ENCODE results near the gene COL6A2.

The COL6A2 gene

DNA sequence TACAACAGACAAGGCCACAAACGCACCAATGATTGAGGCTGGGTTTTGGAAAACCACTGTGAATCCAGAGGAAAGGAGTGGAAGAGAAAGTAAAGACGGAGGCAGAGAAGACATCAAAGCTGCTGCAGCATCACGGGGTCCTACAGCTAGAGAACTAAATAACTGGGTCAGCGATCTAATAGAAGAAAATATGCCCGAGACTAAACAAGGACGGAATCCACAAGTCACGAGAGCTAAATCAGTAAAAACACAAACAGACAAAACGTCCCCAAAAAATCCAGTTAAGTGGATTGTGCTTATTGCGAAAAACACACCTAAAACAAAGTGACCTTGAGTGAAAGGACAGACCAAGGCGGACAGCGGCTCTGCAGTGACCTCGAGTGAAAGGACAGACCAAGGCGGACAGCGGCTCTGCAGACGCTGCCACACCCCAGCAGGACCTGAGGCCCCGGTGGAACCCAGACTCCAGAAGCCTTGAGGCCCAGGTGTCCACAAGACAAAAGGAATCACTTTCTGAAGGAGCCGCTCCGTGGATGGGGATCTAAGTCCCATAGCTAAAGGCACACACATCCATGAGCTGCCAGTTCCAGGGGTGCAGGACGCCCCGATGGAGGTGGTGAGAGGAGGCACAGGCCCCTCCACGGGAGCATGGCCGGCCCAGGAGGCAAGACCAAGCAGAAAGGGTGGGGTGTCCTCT lies 51.4 kb downstream of the COL6A2 start:
- H3K9me3 ChIP-seq (ENCODE audit: control extremely low read depth in 1 of 5, control insufficient read depth in 4 of 5, insufficient read depth in 2 of 5, low read depth in 1 of 5, low read length in 4 of 5): no peaks in the 10 kb centered on the region
- ChIA-PET CTCF (interaction anchor here (1.7 kb wide), 1 partner anchor 9 kb away, joined by 5 read pairs; no protein-coding TSS in a partner anchor), POLR2A (no interaction called here)
- no peaks in the 10 kb centered on the region for H3K36me3 ChIP-seq (ENCODE audit: control insufficient read depth in 4 of 4, insufficient read depth in 4 of 4, low read length in 3 of 4)
- peaks cover 0 to 9% (median 5%) of the 10 kb centered on the region in 4 experiments for H3K4me1 ChIP-seq (ENCODE audit: control extremely low read depth in 1 of 4, control insufficient read depth in 4 of 4, insufficient read depth in 4 of 4, low read length in 3 of 4)
- no peaks in the 10 kb centered on the region for H3K27me3 ChIP-seq (replicated peaks in 2 of 5; ENCODE audit: control insufficient read depth in 4 of 5, insufficient read depth in 5 of 5, low read length in 4 of 5)
- H3K4me3 ChIP-seq (ENCODE audit: control insufficient read depth in 1 of 7, extremely low read depth in 1 of 7, insufficient read depth in 4 of 7, low read depth in 2 of 7, low read length in 6 of 7): no peak overlapping the region
- WGBS (ENCODE audit: insufficient coverage): 94% methylated on average over 20 of the region's 22 CpGs
- no peak overlapping the region for H3K27ac ChIP-seq (ENCODE audit: insufficient read depth in 1 of 2, low read depth in 1 of 2, low read length in 2 of 2, poor library complexity in 1 of 2, severe bottlenecking in 2 of 2)
- DNase-seq: no peak

DNA sequence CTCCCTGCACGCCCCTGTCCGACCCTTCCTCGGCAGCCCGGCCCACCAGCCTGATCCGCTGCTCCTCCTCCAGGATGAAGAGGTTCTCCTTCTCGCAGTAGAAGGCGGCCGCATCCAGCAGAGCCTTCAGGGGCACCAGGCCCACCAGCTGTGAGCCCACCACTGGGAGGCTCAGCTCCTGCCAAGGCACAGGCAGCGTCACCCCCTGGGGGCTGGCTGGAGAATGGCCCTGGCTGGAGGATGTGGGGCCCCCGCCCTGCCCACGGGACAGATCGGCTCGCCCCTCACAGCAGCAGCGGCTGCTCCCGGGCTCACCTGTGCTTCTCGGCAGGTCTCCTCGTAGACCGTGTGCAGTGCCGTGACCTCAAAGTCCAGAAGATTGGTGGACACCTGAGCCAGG lies 52.2 kb downstream of the COL6A2 start:
- no peak for DNase-seq

DNA sequence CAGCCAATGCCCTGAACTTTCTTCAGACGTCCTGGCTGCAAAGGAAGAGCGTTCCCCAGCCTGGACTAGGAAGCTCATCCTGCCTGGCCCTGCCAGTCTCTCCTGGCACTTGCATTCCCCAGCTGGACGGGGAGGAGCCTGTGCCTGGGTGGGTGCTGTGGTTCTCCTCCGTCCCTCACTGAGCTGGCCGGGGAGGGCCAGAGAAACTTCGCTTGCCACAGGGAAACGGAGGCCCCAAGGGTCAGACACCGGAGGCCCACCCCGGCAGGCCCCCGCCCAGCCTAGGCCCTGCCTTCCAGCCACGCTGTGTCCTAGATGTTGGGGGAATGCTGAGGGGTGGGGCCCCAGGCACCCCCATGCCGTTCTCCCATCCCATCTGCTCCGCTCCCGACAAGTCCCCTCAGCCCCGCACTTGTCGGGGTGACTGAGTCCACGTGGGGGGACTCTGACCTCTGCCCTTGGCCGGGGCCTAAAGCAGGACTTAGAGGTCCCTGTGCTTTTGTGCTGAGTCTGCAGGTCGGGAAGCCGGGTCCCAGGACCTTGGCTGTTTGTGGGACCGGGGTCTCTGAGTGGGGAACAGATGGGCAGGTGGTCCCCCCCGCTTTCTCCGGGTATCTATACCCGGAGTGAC lies 52.7 kb downstream of the COL6A2 start:
- Histone ChIP-seq H3K4me3 (ENCODE audit: control insufficient read depth in 1 of 7, extremely low read depth in 1 of 7, insufficient read depth in 4 of 7, low read depth in 2 of 7, low read length in 6 of 7) (no peak overlapping the region), H3K27ac (ENCODE audit: insufficient read depth in 1 of 2, low read depth in 1 of 2, low read length in 2 of 2, poor library complexity in 1 of 2, severe bottlenecking in 2 of 2) (no peak overlapping the region), H3K27me3 (replicated peaks in 2 of 5; ENCODE audit: control insufficient read depth in 4 of 5, insufficient read depth in 5 of 5, low read length in 4 of 5) (no peaks in the 10 kb centered on the region), H3K36me3 (ENCODE audit: control insufficient read depth in 4 of 4, insufficient read depth in 4 of 4, low read length in 3 of 4) (no peaks in the 10 kb centered on the region), H3K9me3 (ENCODE audit: control extremely low read depth in 1 of 5, control insufficient read depth in 4 of 5, insufficient read depth in 2 of 5, low read depth in 1 of 5, low read length in 4 of 5) (no peaks in the 10 kb centered on the region), H3K4me1 (ENCODE audit: control extremely low read depth in 1 of 4, control insufficient read depth in 4 of 4, insufficient read depth in 4 of 4, low read length in 3 of 4) (peaks cover 0 to 9% (median 5%) of the 10 kb centered on the region in 4 experiments)
- ChIA-PET CTCF (interaction anchor here (1.7 kb wide), 1 partner anchor 8 kb away, joined by 5 read pairs; no protein-coding TSS in a partner anchor), POLR2A (no interaction called here)
- DNase-seq: no peak
- 95% methylated on average over 24 of the region's 24 CpGs for WGBS (ENCODE audit: insufficient coverage)

More for the DNA sequence above, 52.2 kb downstream of the COL6A2 start:
- Histone ChIP-seq H3K27me3 (replicated peaks in 2 of 5; ENCODE audit: control insufficient read depth in 4 of 5, insufficient read depth in 5 of 5, low read length in 4 of 5) (no peaks in the 10 kb centered on the region), H3K4me3 (ENCODE audit: control insufficient read depth in 1 of 7, extremely low read depth in 1 of 7, insufficient read depth in 4 of 7, low read depth in 2 of 7, low read length in 6 of 7) (no peak overlapping the region), H3K9me3 (ENCODE audit: control extremely low read depth in 1 of 5, control insufficient read depth in 4 of 5, insufficient read depth in 2 of 5, low read depth in 1 of 5, low read length in 4 of 5) (no peaks in the 10 kb centered on the region), H3K4me1 (ENCODE audit: control extremely low read depth in 1 of 4, control insufficient read depth in 4 of 4, insufficient read depth in 4 of 4, low read length in 3 of 4) (peaks cover 0 to 9% (median 5%) of the 10 kb centered on the region in 4 experiments), H3K36me3 (ENCODE audit: control insufficient read depth in 4 of 4, insufficient read depth in 4 of 4, low read length in 3 of 4) (no peaks in the 10 kb centered on the region), H3K27ac (ENCODE audit: insufficient read depth in 1 of 2, low read depth in 1 of 2, low read length in 2 of 2, poor library complexity in 1 of 2, severe bottlenecking in 2 of 2) (no peak overlapping the region)
- 97% methylated on average over 17 of the region's 19 CpGs for WGBS (ENCODE audit: insufficient coverage)
- POLR2A ChIA-PET: no interaction called here
- CTCF ChIA-PET: interaction anchor here (1.7 kb wide), 1 partner anchor 8 kb away, joined by 5 read pairs; no protein-coding TSS in a partner anchor

DNA sequence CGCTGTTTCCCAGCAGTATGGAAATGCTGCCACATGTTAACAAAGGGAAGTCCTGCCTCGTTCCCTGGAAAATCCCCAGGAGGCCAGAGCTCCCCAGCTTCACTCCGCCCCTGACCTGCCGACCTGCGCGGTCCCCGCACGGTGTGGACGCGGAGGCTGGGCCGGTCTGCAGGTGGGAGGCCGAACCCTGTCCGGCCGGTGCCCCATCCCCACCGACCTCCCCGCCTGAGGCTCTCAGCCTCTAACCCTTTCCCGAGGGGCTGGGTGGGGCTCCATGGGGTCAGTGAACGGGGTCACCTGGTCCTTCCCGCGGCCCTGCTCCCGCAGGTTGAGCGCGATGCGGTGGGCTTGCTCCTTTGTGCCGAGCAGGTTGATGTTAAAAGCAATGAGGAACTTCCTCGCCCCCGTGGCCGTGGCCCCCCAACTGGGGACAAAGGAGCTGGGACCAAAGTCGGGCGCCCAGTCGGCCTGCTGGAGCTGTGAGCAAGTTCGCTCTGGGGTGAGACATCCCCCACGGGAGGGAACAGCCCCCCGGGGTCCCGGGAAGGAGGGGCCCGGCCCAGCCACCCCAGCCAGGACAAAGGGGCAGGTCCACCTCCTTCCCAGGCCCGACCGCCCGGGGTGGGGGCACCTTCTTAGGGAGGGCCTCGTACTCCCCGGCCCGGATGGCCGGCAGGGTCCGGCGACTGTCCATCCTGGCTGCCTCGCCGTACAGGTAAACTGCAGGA lies 53.5 kb downstream of the COL6A2 start:
- H3K36me3 ChIP-seq (ENCODE audit: control insufficient read depth in 4 of 4, insufficient read depth in 4 of 4, low read length in 3 of 4): no peaks in the 10 kb centered on the region
- H3K27me3 ChIP-seq (replicated peaks in 2 of 5; ENCODE audit: control insufficient read depth in 4 of 5, insufficient read depth in 5 of 5, low read length in 4 of 5): no peaks in the 10 kb centered on the region
- peaks cover 0 to 9% (median 5%) of the 10 kb centered on the region in 4 experiments for H3K4me1 ChIP-seq (ENCODE audit: control extremely low read depth in 1 of 4, control insufficient read depth in 4 of 4, insufficient read depth in 4 of 4, low read length in 3 of 4)
- H3K9me3 ChIP-seq (ENCODE audit: control extremely low read depth in 1 of 5, control insufficient read depth in 4 of 5, insufficient read depth in 2 of 5, low read depth in 1 of 5, low read length in 4 of 5): no peaks in the 10 kb centered on the region
- CTCF ChIA-PET: interaction anchor here (2.6 kb wide), 1 partner anchor 8 kb away, joined by 13 read pairs; no protein-coding TSS in a partner anchor
- no peak for DNase-seq
- WGBS (ENCODE audit: insufficient coverage): 94% methylated on average over 44 of the region's 47 CpGs
- H3K4me3 ChIP-seq (ENCODE audit: control insufficient read depth in 1 of 7, extremely low read depth in 1 of 7, insufficient read depth in 4 of 7, low read depth in 2 of 7, low read length in 6 of 7): no peak overlapping the region
- H3K27ac ChIP-seq (ENCODE audit: insufficient read depth in 1 of 2, low read depth in 1 of 2, low read length in 2 of 2, poor library complexity in 1 of 2, severe bottlenecking in 2 of 2): no peak overlapping the region
- POLR2A ChIA-PET: interaction anchor here (0.6 kb wide), 1 partner anchor 33 kb away, joined by 3 read pairs; no protein-coding TSS in a partner anchor

DNA sequence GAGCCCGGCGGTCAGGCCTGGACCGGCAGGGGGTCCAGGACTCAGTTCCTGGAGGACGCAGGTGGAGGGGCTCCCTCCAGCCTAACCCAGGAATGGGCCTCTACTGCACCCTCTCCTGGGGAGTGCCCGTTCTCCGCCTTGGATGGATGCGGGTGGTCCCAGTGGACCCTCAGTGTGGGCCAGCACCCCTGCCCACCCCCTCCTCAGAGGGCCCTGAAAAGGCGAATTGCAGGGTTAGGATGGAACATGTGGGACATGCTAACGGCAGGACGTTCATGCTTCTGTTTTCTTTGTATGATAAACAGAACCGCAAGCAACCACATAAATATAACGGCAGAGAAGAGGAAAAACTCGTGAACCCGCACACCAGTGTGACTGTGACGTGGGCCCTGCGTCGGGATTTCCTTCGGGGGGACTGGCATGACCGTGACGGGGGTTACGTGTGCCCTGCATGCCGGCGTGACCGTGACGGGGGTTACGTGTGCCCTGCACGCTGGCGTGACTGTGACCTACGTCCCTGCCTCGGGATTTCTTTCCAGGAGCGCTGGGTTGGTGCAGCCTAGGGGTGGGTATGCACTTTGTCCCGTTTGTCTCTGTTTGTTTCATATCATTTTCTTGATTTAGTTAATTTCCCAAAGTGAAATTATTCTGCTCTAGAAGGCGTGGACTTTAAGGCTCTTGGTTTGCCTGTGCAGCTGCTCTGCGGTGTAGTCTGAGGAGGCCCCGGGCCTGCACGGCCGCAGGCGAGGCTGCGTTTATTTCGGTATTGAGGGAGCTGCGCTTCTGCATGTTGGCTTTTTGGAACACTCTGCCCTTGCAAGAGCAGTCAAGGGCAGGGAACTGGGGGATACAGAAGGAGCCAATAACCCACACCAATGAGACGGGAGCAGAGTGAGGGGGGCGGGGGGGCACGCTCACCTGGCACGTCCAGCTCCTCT lies 54.3 kb downstream of the COL6A2 start:
- ChIA-PET CTCF (interaction anchor here (0.9 to 2.6 kb wide), 6 partner anchors 9 to 101 kb away, joined by 3 to 13 read pairs (median 4); no protein-coding TSS in a partner anchor), POLR2A (interaction anchor here (0.6 kb wide), 1 partner anchor 34 kb away, joined by 3 read pairs; no protein-coding TSS in a partner anchor)
- H3K27me3 ChIP-seq (replicated peaks in 2 of 5; ENCODE audit: control insufficient read depth in 4 of 5, insufficient read depth in 5 of 5, low read length in 4 of 5): no peaks in the 10 kb centered on the region
- H3K36me3 ChIP-seq (ENCODE audit: control insufficient read depth in 4 of 4, insufficient read depth in 4 of 4, low read length in 3 of 4): no peaks in the 10 kb centered on the region
- H3K4me3 ChIP-seq (ENCODE audit: control insufficient read depth in 1 of 7, extremely low read depth in 1 of 7, insufficient read depth in 4 of 7, low read depth in 2 of 7, low read length in 6 of 7): peak overlapping the region in 1 of 7 experiments; percentile 4
- H3K9me3 ChIP-seq (ENCODE audit: control extremely low read depth in 1 of 5, control insufficient read depth in 4 of 5, insufficient read depth in 2 of 5, low read depth in 1 of 5, low read length in 4 of 5): no peaks in the 10 kb centered on the region
- H3K4me1 ChIP-seq (ENCODE audit: control extremely low read depth in 1 of 4, control insufficient read depth in 4 of 4, insufficient read depth in 4 of 4, low read length in 3 of 4): peaks cover 0 to 9% (median 5%) of the 10 kb centered on the region in 4 experiments
- no peak overlapping the region for H3K27ac ChIP-seq (ENCODE audit: insufficient read depth in 1 of 2, low read depth in 1 of 2, low read length in 2 of 2, poor library complexity in 1 of 2, severe bottlenecking in 2 of 2)
- WGBS (ENCODE audit: insufficient coverage): 98% methylated on average over 43 of the region's 45 CpGs
- no peak for DNase-seq

DNA sequence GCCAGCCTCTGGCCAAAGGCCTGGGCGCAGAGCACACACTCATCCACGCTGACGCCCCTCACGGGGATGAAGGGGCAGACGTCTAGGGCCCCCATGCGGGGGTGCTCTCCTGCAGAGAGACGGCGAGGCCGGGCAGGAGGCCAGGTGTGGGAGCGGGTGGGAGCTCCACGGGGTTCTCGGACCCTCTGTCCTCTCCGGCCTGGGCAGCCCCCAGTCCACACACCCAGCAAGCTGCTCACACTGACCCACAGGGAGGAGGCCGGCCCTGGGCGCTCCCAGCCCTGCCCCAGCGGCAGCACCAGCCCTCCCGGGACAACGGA lies 55.0 kb downstream of the COL6A2 start:
- H3K36me3 ChIP-seq (ENCODE audit: control insufficient read depth in 4 of 4, insufficient read depth in 4 of 4, low read length in 3 of 4): no peaks in the 10 kb centered on the region
- DNase-seq: no peak
- POLR2A ChIA-PET: no interaction called here
- peaks cover 0 to 9% (median 5%) of the 10 kb centered on the region in 4 experiments for H3K4me1 ChIP-seq (ENCODE audit: control extremely low read depth in 1 of 4, control insufficient read depth in 4 of 4, insufficient read depth in 4 of 4, low read length in 3 of 4)
- H3K27me3 ChIP-seq (replicated peaks in 2 of 5; ENCODE audit: control insufficient read depth in 4 of 5, insufficient read depth in 5 of 5, low read length in 4 of 5): no peaks in the 10 kb centered on the region
- WGBS (ENCODE audit: insufficient coverage): 51% methylated on average over 15 of the region's 18 CpGs
- no peaks in the 10 kb centered on the region for H3K9me3 ChIP-seq (ENCODE audit: control extremely low read depth in 1 of 5, control insufficient read depth in 4 of 5, insufficient read depth in 2 of 5, low read depth in 1 of 5, low read length in 4 of 5)
- peak overlapping the region in 1 of 2 experiments; percentile 54 for H3K27ac ChIP-seq (ENCODE audit: insufficient read depth in 1 of 2, low read depth in 1 of 2, low read length in 2 of 2, poor library complexity in 1 of 2, severe bottlenecking in 2 of 2)
- CTCF ChIA-PET: interaction anchor here (0.8 to 2.6 kb wide), 8 partner anchors 10 to 100 kb away, joined by 3 to 13 read pairs (median 4); no protein-coding TSS in a partner anchor
- H3K4me3 ChIP-seq (ENCODE audit: control insufficient read depth in 1 of 7, extremely low read depth in 1 of 7, insufficient read depth in 4 of 7, low read depth in 2 of 7, low read length in 6 of 7): peak overlapping the region in 3 of 7 experiments; percentile 4 to 50 (median 19)

All from common myeloid progenitor, CD34-positive (primary cell).